Head of caudate nucleus (tissue), 42 donors: ENCODE data around the gene CADPS2.
"Not testable (repeated sequence)": the region's sequence is repeated elsewhere in the genome, so short reads cannot be mapped to it uniquely, and the experiment has no call there.

ENCODE experiments used
- DNase-seq, 42 donors: peaks; one replicate each; pipeline versions ENCODE4 v3.0.0 to v3.0.0-alpha.2; 2020 to 2021; ENCODE audit warnings: mixed read lengths in 7 of 42
- intact Hi-C: fragments of 100-400 bp; cut with DNase I; formaldehyde crosslinking; loops from one replicate; pipeline ENCODE4 v1.15.0; 2022

Gene CADPS2

GRCh38 chr7:122686360-122686878, 199.8 kb downstream of the CADPS2 start:
- intact Hi-C loops: no loop called here
- DNase-seq: no peak

GRCh38 chr7:122684504-122684903, 201.8 kb downstream of the CADPS2 start:
- intact Hi-C loops: no loop called here
- DNase-seq: no peak

GRCh38 chr7:122682815-122683550, 203.3 kb downstream of the CADPS2 start:
- DNase-seq: no peak
- intact Hi-C loops: no loop called here

GRCh38 chr7:122681186-122681585, 205.1 kb downstream of the CADPS2 start:
- intact Hi-C loops, DNase-seq: not testable (repeated sequence)

- intact Hi-C loops: no loop called here
- DNase-seq: no peak
These were observed 206.4 kb downstream of the CADPS2 start for GRCh38 chr7:122679813-122680212.

GRCh38 chr7:122679269-122679709, 207.0 kb downstream of the CADPS2 start:
- intact Hi-C loops, DNase-seq: not testable (repeated sequence)

GRCh38 chr7:122677149-122677548, 209.1 kb downstream of the CADPS2 start:
- no peak for DNase-seq
- intact Hi-C loops: no loop called here

GRCh38 chr7:122676466-122676865, 209.8 kb downstream of the CADPS2 start:
- intact Hi-C loops: no loop called here

GRCh38 chr7:122675621-122676020, 210.6 kb downstream of the CADPS2 start:
- intact Hi-C loops: no loop called here
- DNase-seq: no peak

More at GRCh38 chr7:122676466-122676865, 209.8 kb downstream of the CADPS2 start:
- no peak for DNase-seq

GRCh38 chr7:122675011-122675410, 211.2 kb downstream of the CADPS2 start:
- DNase-seq: no peak
- intact Hi-C loops: no loop called here

GRCh38 chr7:122674502-122674901, 211.8 kb downstream of the CADPS2 start:
- intact Hi-C loops: no loop called here
- no peak for DNase-seq

- intact Hi-C loops: no loop called here
- no peak for DNase-seq
These were observed 212.3 kb downstream of the CADPS2 start for GRCh38 chr7:122673951-122674350.

GRCh38 chr7:122672536-122672935, 213.7 kb downstream of the CADPS2 start:
- intact Hi-C loops: no loop called here
- no peak for DNase-seq

- no peak for DNase-seq
- intact Hi-C loops: no loop called here
These were observed 222.5 kb downstream of the CADPS2 start for GRCh38 chr7:122663733-122664132.

GRCh38 chr7:122658856-122659255, 227.4 kb downstream of the CADPS2 start:
- intact Hi-C loops: no loop called here
- no peak for DNase-seq

- intact Hi-C loops: no loop called here
- no peak for DNase-seq
These were observed 232.6 kb downstream of the CADPS2 start for GRCh38 chr7:122653685-122654084.

- no peak for DNase-seq
- intact Hi-C loops: no loop called here
These were observed 233.4 kb downstream of the CADPS2 start for GRCh38 chr7:122652876-122653275.

- no peak for DNase-seq
- intact Hi-C loops: no loop called here
These were observed 234.8 kb downstream of the CADPS2 start for GRCh38 chr7:122651451-122651850.

- DNase-seq: no peak
- intact Hi-C loops: no loop called here
These were observed 243.0 kb downstream of the CADPS2 start for GRCh38 chr7:122643250-122643649.

- intact Hi-C loops: no loop called here
- DNase-seq: no peak
These were observed 247.8 kb downstream of the CADPS2 start for GRCh38 chr7:122638459-122638858.

GRCh38 chr7:122637784-122638183, 248.5 kb downstream of the CADPS2 start:
- intact Hi-C loops: no loop called here
- no peak for DNase-seq
